GM19238 (cell line): ENCODE results near the gene CTXND2.
"Not testable (repeated sequence)": the region's sequence is repeated elsewhere in the genome, so short reads cannot be mapped to it uniquely, and the experiment has no call there.

Source experiments
- DNase-seq: peaks from one replicate; pipeline ENCODE4 v3.0.0; 2011; ENCODE audit warnings: low spot score; ENCODE audit not compliant: insufficient read length

CTXND2 gene

GRCh38 chr1:150890033-150890416 is 3.1 kb downstream of the CTXND2 start:
- no peak for DNase-seq

GRCh38 chr1:150893336-150893913 is 6.5 kb downstream of the CTXND2 start:
- no peak for DNase-seq

- no peak for DNase-seq
Measured at GRCh38 chr1:150895618-150896017, 8.7 kb downstream of the CTXND2 start.

- DNase-seq = not testable (repeated sequence)
Measured at GRCh38 chr1:150899795-150900194, 12.9 kb downstream of the CTXND2 start.

GRCh38 chr1:150902346-150902745 is 15.4 kb downstream of the CTXND2 start:
- DNase-seq = no peak

GRCh38 chr1:150902751-150903150 is 15.8 kb downstream of the CTXND2 start:
- no peak for DNase-seq

GRCh38 chr1:150905301-150905700 is 18.4 kb downstream of the CTXND2 start:
- DNase-seq = no peak

GRCh38 chr1:150906329-150906728 is 19.4 kb downstream of the CTXND2 start:
- DNase-seq = no peak

GRCh38 chr1:150906813-150907212 is 19.9 kb downstream of the CTXND2 start:
- no peak for DNase-seq

GRCh38 chr1:150909585-150910180 is 22.7 kb downstream of the CTXND2 start:
- no peak for DNase-seq

GRCh38 chr1:150912623-150913022 is 25.7 kb downstream of the CTXND2 start:
- DNase-seq = no peak

- DNase-seq = no peak
Measured at GRCh38 chr1:150917387-150917786, 30.5 kb downstream of the CTXND2 start.

GRCh38 chr1:150922519-150922975 is 35.6 kb downstream of the CTXND2 start:
- peak; percentile 39 for DNase-seq

GRCh38 chr1:150925080-150925479 is 38.1 kb downstream of the CTXND2 start:
- DNase-seq = no peak

GRCh38 chr1:150926097-150926741 is 39.3 kb downstream of the CTXND2 start, which contains the start of gene SETDB1:
SETDB1 (plus strand) TSS chr1:150926363; CDS start chr1:150927715, 1,352 bp downstream.
- DNase-seq = peak; percentile 76

- no peak for DNase-seq
Measured at GRCh38 chr1:150927624-150928023, 40.7 kb downstream of the CTXND2 start.

- no peak for DNase-seq
Measured at GRCh38 chr1:150928286-150928685, 41.4 kb downstream of the CTXND2 start.

- not testable (repeated sequence) for DNase-seq
Measured at GRCh38 chr1:150928775-150929174, 41.8 kb downstream of the CTXND2 start.

GRCh38 chr1:150931773-150932172 is 44.8 kb downstream of the CTXND2 start:
- no peak for DNase-seq

GRCh38 chr1:150944856-150945255 is 57.9 kb downstream of the CTXND2 start:
- DNase-seq = no peak

- no peak for DNase-seq
Measured at GRCh38 chr1:150954708-150955107, 67.8 kb downstream of the CTXND2 start.

GRCh38 chr1:150955280-150955679 is 68.3 kb downstream of the CTXND2 start:
- DNase-seq = no peak

GRCh38 chr1:150957666-150958065 is 70.7 kb downstream of the CTXND2 start:
- DNase-seq = no peak
